Measurements from ENCODE around the gene HEXD.

- no peak for TF ChIP-seq YY1 (IDR thresholded peaks at IDR 0.05; ENCODE audit: insufficient read depth, insufficient read length)
- TF ChIP-seq ZNF274 (IDR thresholded peaks at IDR 0.05; ENCODE audit: low read depth, low read length): no peak
- TF ChIP-seq SUZ12 (IDR thresholded peaks at IDR 0.05; ENCODE audit: extremely low read depth, insufficient read depth, insufficient read length): no peak
These were observed 21.2 kb downstream of the HEXD start for GRCh38 chr17:82439194-82439828.

Measured in NT2/D1 (cell line).